NCI-H187 (cell line): ENCODE results near the gene STAT6.

Source experiments
- DNase-seq, 2 experiments: peaks; one replicate each; lab custom pipeline; 2025; lab: John Stamatoyannopoulos, UW

STAT6 gene

DNA sequence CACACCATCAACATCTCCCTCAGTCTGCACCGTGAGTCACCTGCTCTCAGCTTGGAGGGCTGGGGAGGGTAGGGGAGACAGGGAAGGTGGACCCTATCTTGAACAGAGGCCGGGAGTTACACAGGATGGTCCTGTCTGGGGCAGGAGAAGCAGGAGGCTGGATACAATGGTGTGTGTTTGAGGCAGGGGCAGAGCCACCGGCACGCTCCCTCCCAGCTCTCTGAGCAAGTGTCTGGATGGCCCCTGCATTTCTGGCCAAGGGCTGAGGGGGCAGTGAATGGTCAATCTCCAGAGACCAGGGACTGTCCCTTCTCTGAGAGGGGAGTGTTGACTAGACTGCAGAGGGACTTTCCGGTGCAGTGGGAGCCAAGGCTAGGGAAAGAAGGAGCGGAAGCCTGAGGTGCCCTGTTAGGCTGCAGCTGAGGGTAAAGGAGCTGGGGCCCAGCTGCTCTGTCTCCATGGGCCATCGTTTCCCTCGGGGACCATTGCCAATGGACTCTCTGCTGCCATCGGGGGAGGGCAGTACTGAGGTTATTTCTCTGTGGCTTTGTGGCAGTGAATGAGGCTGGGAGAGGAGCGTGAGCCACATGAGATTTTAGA is 34.4 kb upstream of the STAT6 start:
- no peak for DNase-seq

DNA sequence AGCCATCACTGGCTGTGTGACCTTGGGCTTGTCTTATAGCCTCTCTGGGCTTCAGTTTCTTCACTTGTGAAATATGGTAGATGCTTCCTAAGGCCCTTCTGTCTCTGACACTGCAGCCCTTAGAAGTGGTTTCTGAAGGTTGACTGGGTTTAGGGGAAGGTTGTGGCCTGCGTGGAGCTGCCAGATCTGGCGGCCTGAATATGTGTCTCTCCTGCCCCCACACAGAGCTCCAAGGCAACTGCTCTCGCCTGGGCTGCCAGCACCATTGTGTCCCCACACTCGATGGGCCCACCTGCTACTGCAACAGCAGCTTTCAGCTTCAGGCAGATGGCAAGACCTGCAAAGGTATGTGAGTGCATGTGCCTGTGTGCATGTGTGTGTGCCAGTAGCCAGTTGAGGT is 32.3 kb upstream of the STAT6 start:
- no peak for DNase-seq

DNA sequence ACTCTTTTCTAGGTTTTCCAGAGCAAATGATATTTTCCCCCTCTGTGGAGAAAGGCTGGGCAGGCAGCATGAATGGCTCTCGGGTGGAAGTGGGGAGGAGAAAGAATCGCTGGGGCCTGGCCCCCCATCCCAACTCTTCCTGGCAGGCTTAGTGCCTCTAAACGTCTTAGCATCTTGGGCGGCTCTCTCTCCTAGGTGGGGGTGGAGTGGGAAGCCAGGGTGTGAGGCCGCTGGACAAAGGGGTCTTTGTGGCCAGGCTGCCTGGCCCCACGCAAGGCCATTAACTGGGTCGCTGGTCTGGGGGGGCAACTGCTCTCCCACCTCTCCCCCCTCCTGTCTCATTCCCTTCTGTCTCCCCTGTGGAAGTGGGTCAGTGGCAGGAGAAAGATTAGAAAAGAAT is 31.6 kb upstream of the STAT6 start:
- no peak for DNase-seq

DNA sequence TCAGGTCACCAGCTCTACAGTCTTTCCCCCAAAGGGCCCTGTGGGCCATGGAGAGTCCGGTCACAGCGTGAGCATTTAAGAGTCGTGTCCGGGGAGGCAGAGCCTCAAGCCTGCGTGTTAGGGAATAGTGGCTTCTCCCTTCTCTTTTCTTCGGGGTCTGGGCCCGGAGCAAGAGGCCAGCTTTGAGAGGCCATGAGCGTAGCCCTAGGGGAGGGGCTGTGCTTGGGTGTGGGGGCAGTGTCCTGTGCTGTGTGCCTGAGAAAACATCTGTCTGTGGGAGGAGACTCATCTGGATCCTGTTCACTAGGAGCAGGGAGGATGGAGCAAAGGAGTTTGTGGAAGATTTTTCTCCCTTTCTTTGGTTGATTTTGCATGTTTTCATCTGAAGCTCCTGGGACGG is 31.0 kb upstream of the STAT6 start:
- no peak for DNase-seq

DNA sequence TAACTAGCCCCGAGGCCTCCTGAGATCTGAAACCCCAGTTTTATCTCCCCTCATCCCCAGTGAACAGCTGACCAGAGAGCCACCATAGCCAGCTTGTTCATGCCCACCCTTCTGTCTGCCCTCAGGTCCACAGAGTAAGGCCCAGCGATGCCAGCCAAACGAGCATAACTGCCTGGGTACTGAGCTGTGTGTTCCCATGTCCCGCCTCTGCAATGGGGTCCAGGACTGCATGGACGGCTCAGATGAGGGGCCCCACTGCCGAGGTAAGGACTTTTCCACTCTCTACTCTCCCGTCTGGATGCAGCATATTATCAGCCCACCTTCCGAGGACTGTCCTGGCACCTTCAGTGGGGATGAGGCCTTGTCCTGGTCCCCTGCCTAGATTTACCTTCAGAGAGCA is 30.1 kb upstream of the STAT6 start:
- DNase-seq: no peak

DNA sequence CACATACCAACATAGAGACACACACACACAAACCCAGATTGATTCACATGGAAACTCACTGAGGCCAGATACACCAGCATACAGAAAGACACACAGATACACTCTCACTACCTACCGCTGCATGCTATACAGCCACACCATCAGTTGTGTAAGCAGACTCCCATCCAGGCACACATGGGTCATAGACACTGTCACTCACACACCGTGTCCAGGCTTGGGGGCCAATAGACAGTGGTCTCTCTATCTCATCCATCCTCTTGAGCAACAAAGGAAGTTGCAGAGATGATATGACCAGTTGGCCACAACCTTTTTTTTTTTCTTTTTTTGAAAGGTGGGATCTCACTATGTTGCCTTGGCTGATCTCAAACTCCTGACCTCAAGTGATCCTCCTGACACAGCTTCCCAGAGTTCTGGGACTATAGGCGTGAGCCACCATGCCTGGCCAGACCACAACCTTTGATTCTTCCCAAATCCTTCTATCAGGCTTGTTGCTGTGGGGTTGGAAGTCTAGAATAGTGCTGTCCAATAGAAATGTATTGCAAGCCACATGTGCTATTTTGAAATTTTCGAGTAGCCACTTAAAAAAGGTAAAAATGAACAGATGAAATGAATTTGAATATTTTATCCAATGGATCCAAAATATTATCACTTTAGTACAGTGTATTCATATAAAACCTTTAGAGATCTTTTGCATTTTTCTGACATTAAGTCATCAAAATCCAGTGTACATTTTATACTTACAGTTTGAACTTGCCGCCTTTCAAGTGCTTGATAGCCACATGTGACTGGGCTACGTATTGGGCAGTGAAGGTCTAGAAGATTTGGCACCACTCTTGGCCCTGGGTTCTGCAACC is 28.9 kb upstream of the STAT6 start:
- no peak for DNase-seq

DNA sequence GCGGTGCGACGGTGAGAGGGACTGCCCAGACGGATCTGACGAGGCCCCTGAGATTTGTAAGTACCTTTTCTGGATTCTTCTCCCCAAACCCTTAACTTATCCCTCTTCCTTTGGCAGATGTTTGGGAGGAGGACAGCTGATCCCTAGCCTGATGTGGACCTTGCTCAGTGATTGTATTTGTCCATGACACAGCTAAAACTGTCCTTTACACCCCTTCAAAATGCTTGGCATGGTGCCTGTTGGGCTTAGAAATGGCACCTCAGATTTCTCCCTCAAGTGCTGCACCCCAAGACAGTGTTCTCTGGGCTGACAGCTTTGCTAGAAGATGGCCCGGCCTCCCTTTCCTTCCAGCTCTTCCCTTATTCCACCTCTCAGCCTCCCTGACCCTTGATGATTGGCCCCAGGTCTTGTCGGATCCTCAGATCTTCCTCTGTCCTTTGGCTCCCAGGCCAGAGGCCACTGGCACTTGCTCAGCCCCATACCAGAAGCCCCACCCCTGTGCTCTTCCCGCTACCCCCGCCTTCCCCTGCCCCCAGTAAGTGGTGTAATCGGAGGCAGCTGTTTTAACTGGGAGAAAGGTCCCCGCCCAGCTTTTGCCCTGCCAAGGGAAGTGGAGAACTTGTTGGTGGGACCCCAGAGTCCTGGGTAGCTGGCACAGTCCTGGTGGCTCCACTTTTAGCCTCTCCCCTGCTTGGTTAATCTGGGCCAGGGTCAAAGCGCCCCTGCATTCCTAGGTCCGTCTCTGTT is 27.5 kb upstream of the STAT6 start:
- no peak for DNase-seq

DNA sequence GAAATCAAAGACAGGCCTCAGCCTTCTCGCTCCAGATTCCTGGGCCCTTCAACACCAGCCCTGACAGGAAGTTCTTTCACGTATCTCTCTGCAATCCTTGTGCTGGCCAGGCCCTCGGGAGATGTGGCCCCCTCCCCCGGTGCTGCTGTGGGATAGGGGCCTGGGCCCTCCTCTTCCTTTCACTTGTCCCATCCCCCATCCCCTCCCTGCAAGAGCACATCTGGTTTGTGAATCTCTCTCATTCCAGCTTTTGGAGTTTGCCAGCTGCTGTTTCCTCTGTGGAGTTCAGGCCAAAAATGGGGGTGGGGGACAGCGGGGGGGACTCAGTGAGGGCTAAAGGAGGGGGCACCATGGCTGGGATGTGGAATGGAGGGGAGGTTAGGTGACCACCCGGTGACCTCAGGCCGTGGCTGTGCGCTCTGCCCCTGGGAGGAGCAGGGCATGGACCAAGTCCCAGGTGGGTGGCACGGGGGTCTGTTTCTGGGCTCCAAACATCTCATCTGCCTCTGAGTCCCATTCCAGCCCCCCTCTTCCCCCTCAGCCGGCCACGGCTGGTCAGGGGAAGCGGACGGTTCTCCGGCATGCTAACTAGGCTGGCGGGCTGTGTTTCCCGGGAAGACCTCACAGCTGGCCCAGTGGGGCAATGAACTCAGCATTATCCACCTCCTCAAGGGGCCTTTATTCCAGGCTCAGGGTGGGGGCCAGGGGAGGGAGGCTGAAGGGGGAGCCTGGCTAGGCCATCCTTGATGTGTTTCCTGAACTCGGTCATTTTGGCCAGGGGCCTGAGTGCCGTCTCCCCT is 24.6 kb upstream of the STAT6 start:
- DNase-seq: no peak

DNA sequence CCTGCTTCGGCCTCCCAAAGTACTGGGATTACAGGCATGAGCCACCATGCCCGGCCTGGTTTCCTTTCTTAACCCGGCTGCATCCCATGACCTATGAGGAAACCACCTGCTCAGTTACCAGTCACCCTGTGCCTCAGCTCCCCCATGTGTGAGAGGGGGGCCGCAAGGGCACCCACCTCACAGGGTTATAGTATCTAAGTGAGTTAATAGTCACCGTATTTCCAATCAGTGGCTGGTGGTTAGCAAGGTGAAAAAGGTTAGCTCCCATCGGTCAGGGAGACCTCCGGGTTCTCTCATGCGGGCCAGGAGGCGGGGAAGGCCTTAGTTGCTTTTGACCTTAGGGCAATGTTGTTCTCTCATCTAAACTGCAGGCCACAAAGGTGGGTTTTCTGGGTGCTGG is 23.8 kb upstream of the STAT6 start:
- no peak for DNase-seq

DNA sequence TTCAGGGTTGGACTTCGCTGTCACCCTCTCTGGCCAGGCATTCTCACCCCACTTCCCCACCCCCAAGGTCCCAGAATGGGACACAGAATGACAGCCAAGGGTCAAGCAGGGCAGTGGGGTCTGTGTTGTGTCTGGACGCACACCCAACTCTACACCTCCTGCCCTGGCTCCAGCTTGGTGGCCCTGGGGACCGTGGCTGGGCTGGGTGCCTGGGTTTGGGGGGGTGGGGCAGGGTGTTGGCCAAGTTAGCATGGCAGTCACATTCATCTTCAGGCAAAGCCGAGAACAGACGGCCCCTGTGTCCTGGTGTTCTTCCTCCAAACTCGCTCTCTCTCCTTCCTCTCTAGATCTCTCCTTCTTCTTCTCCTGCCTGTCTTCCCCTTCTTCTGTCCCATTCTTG is 22.8 kb upstream of the STAT6 start:
- no peak for DNase-seq

DNA sequence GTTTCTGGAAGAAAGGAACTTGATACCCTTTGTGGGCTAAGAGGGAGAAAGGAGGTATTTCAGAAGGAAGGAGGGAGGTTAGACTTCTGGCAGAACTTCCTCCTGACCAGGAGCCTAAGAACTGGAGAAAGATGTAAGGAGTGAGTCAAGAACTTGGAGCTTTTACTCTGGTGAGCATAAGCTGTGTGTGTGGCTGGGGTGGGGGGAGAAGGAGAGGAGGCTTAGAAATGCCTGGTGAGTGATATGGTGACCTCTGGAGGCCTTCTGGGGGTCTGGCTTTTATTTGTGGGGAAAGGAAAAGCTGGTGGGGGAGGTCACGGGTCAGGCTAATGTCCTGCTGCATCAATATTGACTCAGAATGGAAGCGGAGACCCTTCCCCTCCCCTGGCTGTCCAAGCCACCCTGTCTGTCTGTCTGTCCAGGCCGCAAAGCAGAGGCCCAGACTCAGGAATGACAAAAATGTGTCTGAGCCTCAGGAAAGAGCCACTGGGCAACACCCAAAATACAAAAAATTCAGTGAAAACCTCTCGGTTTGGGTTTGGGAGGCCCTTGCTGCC is 21.9 kb upstream of the STAT6 start:
- no peak for DNase-seq

DNA sequence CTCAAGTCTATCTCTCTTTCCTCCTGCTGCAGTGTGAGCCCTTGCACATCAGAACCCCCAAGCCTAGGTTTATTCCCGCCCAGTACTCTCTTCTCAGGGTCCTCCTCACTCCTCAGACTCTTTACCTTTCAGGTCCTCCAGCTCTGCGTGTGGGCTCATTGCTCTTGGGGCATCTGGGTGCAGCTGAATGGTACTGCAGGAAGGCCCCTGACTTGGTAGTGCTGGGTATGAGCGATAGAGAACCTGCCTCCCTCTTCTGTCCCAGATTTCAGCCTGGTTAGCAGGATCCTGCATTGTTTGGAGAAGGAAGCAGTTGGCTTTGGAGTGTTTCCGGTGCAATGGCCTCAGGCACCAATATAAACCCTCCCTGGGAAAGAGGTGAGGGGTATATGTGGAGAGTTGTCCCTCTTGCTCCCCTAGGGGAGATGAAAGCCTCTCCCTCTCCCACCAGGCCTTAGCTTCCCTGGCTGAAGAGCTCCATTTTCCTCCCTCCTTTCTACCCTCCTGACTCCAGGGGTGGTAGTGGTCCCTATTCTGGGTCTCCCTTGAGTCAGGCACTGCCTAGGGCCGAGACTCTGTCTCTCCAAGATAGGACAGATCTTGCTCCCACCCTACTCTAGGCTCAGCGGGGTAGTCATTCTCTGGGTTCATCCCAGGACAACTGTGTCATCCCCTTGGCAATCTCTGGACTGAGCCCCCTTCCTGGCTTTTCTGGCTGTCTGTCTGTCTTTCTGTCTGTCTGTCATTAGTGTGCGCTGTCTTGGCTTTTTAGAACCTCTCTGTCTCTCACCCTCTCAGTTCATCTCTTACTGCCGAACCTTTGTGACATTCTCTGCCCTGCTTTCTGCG is 21.0 kb upstream of the STAT6 start:
- no peak for DNase-seq

DNA sequence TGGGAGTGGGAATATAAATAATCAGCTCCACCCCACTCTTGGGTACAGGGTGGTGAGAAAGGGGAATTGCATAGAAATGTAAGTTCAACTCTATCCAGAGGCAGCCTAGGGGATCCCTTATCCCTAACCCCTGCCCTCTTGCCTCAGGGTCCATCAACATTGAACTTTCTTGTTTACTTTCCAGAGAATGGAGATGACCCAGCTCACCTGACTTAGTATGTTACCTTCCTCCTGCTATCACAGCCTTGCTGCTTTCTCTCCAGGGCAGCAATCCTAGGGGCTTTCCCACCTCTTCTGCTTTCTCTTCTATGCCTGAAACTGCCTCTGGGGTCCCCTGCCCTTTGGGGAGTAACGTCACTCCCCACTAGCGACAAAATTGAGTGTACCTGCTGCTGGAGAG is 19.8 kb upstream of the STAT6 start:
- no peak for DNase-seq

DNA sequence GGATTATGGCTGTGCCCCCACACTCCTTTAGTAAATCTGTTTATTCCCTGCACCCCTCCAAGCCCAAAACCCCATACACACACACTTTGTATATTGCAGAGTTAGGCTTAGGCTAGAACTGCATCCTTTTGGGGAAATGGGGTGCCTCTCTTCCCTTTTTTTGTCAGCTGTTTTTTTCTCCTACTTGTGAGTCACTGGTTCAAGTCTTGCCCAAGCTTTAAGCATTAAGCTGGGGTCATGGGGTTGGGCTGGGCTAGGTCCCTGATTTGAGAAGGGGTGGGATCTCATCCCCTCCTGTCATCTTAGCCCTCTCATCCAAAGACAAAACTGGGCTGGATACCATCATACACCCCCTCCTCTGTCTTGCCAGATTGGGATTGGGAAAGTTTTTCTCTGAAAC is 18.7 kb upstream of the STAT6 start:
- no peak for DNase-seq

DNA sequence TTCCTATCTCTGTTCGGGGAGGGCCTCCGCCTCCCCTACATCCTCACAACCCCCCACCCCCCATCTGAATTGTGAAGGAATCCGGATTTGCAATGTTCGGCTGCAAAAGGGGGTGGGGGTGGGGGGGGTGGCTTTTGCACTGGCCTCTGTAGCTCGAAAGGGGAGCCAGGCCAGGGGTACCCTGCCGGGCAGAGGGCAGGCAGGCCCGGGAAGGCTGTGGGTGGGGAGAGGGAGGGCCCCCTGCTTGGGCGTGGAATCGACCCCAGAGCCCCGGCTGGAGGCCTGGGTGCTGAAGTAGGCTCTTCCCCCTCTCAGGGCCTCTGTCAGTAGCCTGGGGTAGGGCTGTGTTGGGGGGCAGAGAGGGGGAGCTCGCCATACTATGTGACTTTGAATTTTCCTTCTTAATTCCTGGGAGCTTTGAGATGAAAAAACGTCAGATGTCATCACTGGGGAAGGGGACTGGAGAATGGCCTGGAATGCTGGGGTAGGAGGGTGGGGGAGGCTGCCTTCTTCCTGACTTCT is 18.2 kb upstream of the STAT6 start:
- DNase-seq: no peak

DNA sequence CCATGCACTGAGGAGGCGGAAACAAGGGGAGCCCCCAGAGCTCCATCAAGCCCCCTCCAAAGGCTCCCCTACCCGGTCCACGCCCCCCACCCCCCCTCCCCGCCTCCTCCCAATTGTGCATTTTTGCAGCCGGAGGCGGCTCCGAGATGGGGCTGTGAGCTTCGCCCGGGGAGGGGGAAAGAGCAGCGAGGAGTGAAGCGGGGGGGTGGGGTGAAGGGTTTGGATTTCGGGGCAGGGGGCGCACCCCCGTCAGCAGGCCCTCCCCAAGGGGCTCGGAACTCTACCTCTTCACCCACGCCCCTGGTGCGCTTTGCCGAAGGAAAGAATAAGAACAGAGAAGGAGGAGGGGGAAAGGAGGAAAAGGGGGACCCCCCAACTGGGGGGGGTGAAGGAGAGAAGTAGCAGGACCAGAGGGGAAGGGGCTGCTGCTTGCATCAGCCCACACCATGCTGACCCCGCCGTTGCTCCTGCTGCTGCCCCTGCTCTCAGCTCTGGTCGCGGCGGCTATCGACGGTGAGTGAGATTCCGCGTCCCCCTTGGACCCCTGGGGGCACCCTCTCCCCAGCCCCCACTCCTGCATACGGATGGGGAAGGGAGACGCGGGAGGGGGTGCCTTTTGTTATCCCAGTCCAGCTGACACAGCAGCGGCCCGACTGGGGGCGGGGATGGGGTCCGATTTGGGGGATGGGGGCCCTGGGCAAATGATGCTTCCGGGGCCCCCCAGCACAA is 17.5 kb upstream of the STAT6 start:
- DNase-seq: no peak

DNA sequence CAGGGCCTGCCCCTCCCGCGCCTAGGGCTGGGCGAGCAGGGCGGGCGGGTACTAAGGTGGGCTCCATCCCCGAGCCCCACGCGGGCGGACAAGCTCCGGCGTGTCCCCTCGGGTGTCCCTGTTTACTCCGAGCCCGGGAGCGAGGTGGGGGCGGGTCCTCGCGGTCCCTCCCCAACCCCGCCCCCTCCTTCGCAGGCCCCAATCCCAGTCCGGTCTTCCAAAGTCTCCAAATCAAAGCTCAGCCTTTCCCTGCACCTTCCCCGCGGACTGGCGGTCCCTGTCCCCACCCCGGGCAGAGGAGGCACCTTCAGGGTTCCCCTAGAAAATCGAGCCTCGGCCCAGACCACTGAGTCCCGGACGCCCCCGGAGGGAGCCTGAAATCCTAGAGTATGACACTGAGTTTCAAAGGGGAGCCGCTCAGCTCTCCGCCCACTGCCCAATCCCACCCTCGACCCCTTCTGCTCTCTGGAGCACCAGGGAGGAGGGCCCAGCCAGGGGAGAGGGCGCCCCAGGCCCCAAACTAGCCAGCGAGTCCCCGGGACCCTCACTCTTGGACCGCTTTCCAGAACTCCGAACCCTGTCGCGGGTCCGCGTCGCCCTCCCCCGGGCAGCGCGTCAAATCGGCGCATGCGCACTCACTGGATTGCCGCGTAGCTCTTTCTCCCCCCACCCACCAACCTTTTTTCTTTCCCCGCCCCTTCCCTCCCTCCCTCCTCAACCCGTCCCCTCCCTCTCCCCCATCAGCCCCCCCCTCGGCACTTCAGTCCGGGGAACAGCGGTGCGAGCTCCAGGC is 16.8 kb upstream of the STAT6 start, which contains the start of gene LRP1:
TSS of gene LRP1 (plus strand) at position 758 of the 793 bp plus-strand sequence. CDS start 482 bp downstream, outside the sequence.
- DNase-seq: peak; percentile 79 to 90

DNA sequence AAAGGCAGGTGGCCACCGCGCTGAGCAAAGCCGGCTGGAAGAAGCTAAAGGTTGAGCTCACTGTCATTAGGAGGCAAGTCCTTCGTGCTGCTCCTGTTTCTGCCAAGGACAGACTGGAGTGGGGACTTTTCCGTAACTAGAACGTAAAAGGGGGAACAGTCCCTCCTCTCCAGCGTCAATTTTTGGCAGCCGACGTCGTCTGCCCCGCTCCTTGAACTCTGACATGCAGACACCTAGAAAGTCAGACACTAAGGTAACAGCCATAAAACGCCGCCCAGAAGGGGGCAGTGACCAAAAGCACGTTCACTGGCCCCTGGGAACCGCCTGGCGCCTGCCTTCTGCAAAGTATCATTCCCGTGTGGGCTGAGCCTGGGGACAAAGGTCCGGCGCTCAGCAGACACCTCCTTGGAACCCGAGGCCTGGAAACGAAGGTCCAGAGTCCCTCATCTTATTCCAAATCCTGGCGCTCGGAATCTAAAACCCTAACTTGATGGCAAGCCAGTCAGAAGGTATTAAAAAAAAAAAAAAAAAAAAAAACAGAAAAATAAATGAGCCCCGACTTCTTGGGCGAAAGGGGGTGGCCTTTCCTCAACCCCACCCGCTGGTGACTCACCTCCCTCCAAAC is 16.1 kb upstream of the STAT6 start:
- peak in 1 of 2 experiments; percentile 12 for DNase-seq

DNA sequence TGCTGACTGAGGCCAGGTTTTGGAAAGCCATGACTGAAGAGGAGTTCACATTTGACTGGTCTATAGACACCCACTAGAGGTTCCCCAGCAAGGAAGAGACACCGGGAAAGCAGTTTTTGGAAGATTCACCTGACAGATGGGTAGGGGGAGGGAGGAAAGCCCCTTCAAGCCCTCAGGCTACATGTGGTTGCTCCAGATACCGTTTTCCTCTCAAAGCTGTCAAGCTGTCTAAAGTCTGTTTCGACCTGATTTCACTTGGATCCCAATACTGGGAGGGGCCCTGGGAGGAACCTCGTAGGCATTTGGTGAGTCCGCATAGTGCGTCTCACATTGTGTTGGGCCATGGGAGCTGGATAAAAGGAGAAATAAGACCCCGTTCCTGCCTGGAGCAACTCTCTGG is 15.4 kb upstream of the STAT6 start:
- no peak for DNase-seq
